ENCODE results near the gene IGSF8.

DNA sequence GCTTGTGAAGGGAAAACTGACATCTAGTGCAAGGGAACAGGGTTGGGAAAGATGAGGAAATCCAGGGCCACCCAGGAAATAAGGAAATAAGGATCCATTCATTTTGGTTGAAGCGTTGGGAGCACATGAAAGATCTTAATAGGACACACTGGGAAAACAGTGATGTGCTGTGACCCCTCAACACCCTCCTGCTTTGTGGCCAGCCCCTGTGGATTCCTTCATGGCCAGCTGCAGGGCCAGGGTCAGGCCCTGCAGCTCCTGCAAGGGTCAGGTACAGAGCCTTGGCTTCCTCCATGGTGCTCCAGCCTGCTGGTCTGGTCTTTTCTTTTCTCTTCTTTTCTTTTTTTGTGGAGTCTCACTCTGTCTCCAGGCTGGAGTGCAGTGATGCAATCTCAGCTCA lies 47.8 kb downstream of the IGSF8 start:
- TF ChIP-seq, protein P1, sequence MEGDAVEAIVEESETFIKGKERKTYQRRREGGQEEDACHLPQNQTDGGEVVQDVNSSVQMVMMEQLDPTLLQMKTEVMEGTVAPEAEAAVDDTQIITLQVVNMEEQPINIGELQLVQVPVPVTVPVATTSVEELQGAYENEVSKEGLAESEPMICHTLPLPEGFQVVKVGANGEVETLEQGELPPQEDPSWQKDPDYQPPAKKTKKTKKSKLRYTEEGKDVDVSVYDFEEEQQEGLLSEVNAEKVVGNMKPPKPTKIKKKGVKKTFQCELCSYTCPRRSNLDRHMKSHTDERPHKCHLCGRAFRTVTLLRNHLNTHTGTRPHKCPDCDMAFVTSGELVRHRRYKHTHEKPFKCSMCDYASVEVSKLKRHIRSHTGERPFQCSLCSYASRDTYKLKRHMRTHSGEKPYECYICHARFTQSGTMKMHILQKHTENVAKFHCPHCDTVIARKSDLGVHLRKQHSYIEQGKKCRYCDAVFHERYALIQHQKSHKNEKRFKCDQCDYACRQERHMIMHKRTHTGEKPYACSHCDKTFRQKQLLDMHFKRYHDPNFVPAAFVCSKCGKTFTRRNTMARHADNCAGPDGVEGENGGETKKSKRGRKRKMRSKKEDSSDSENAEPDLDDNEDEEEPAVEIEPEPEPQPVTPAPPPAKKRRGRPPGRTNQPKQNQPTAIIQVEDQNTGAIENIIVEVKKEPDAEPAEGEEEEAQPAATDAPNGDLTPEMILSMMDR (IDR thresholded peaks at IDR 0.05) = no peak
- no peak for TF ChIP-seq POLR2A (IDR thresholded peaks at IDR 0.05)
